HG02588 (cell line): ENCODE data around the gene MTPN.

ENCODE experiments used
- ATAC-seq: cut with Tn5 transposase; IDR thresholded peaks from one replicate; pipeline ENCODE4 v1.9.1; 2021; ENCODE audit warnings: mild to moderate bottlenecking, moderate library complexity; ENCODE audit not compliant: unreplicated experiment

Gene MTPN

GRCh38 chr7:135889823-135890222 lies 87.3 kb downstream of the MTPN start:
- ATAC-seq: no peak

GRCh38 chr7:135888740-135889139 lies 88.4 kb downstream of the MTPN start:
- ATAC-seq: no peak

- ATAC-seq: no peak
Observed at GRCh38 chr7:135886345-135887132, 90.6 kb downstream of the MTPN start.

- ATAC-seq: no peak
Observed at GRCh38 chr7:135884495-135885232, 92.5 kb downstream of the MTPN start.

DNA sequence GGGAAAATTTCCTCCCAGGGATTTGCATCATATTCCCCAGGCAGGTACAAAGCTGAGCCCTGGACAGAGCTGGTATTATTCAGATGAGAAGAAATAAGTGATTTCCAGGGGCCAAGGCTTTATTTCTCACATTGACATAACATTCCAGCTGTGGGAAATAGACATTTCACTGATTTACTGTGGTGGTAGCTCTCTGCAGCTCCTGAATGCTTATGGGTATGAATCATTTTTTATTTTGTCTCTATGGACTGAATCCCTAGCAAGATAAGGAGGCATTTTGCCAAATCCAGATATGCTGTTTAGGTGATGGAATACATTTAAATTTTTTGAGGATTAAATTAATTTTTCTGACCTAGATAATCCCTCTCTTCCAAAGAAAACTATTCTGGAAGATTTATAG lies 97.9 kb downstream of the MTPN start:
- no peak for ATAC-seq

- no peak for ATAC-seq
Observed at GRCh38 chr7:135878284-135878683, 98.9 kb downstream of the MTPN start.

DNA sequence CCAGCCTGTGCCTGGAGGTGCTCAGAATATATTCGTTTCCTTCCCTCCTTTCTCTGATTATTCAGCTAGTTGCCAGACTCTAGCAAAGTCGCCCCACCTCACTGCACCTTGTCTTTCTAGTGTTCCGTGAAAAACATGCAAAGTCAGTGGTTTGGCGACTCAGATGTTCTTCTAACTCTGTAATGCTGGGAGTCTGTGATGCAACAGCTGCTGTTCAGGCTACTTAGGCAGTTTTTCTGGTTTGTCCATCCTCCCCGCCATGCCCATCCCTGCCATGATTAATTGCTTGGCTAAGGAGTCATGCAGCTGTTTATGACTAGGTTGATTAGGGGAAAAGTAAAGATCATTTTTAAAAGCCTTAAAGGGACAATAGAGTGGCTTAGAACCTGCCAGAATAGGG lies 99.4 kb downstream of the MTPN start:
- no peak for ATAC-seq
